GM12878 (cell line): ENCODE measurements around the gene SMAD1. TPM values are rescaled to one million over a fixed set of nuclear protein-coding genes. Genes with fewer than 3 reads are reported as not detected.

Experiments used
- ATAC-seq: fragments of 200-7000 bp; cut with Tn5 transposase; 3 replicates; pipeline ENCODE4 v1.9.1; 2020; ENCODE audit warnings: mild to moderate bottlenecking, moderate library complexity
- BruUV-seq: library from RNA; stranded (reverse); fragments of 400-500 nt; replicated peaks from 2 replicates; lab custom pipeline; 2021; lab: Mats Ljungman, UMichigan
- CTCF ChIA-PET: fragments of 300-600 bp; sonication (Branson Sonifier 250); formaldehyde crosslinking; extraction: SDS; loops from one replicate; lab custom pipeline; 2021; ENCODE audit warnings: inconsistent platforms; lab: Yijun Ruan, JAX
- POLR2A ChIA-PET: fragments of 350-600 bp; formaldehyde crosslinking; extraction: SDS; loops from one replicate; lab custom pipeline; 2021; ENCODE audit warnings: inconsistent platforms; lab: Charles Lee
- RAD21 ChIA-PET: fragments of 300-600 bp; sonication (Branson Sonifier 250); formaldehyde crosslinking; loops from one replicate; lab custom pipeline; 2023; ENCODE audit warnings: antibody characterized with exemption; ENCODE audit not compliant: unreplicated experiment; lab: Charles Lee
- SMC1A ChIA-PET: fragments of 300-600 bp; sonication (Branson Sonifier 250); formaldehyde crosslinking; loops from one replicate; lab custom pipeline; 2023; ENCODE audit not compliant: unreplicated experiment, uncharacterized antibody; lab: Charles Lee
- DNase-seq: peaks from one replicate; pipeline ENCODE4 v3.0.0-alpha.2; 2011; ENCODE audit warnings: low read depth, low spot score
- FAIRE-seq: peaks from 3 replicates; lab custom pipeline; 2011; peaks lifted over from hg19 to GRCh38; lab: Jason Lieb, UNC
- H2AFZ ChIP-seq: 2 replicates; pipeline ENCODE4 v1.6.0; 2011; ENCODE audit warnings: low read depth, low read length, control low read depth; ENCODE audit not compliant: control insufficient read depth
- H3K27ac ChIP-seq: 2 replicates; pipeline ENCODE4 v1.5.1; 2011; ENCODE audit warnings: control low read depth; ENCODE audit not compliant: control insufficient read depth, insufficient read depth
- H3K27me3 ChIP-seq, 2 experiments: replicated peaks in 1 of 2; 2 replicates each; pipeline versions ENCODE4 v1.6.0 to v1.6.1; 2011; ENCODE audit warnings: low read length in 1 of 2; ENCODE audit not compliant: control insufficient read depth in 2 of 2, insufficient read depth in 2 of 2
- H3K36me3 ChIP-seq, 2 experiments: 2 replicates each; pipeline ENCODE4 v1.5.1; 2011; ENCODE audit warnings: low read length in 1 of 2; ENCODE audit not compliant: control insufficient read depth in 2 of 2, insufficient read depth in 2 of 2
- H3K4me1 ChIP-seq: 2 replicates; pipeline ENCODE4 v1.6.1; 2011; ENCODE audit warnings: mild to moderate bottlenecking, low read length, moderate library complexity, mixed read lengths; ENCODE audit not compliant: control insufficient read depth, insufficient read depth
- H3K4me2 ChIP-seq: 2 replicates; pipeline ENCODE4 v1.6.0; 2011; ENCODE audit warnings: control low read depth; ENCODE audit not compliant: control insufficient read depth, insufficient read depth
- H3K4me3 ChIP-seq: fragments of 200-600 bp; sonication (generic); 2 replicates; pipeline ENCODE4 v1.5.1; 2016
- H3K79me2 ChIP-seq: 2 replicates; pipeline ENCODE4 v1.6.0; 2011; ENCODE audit warnings: low read length; ENCODE audit not compliant: control insufficient read depth, insufficient read depth
- H3K9ac ChIP-seq: 2 replicates; pipeline ENCODE4 v1.8.0; 2011; ENCODE audit warnings: low read length, control low read depth, mixed read lengths; ENCODE audit not compliant: control insufficient read depth, insufficient read depth
- H3K9me3 ChIP-seq: replicated peaks from 3 replicates; pipeline ENCODE4 v1.5.1; 2011; ENCODE audit warnings: mild to moderate bottlenecking, low read length; ENCODE audit not compliant: control insufficient read depth, insufficient read depth
- H4K20me1 ChIP-seq: 2 replicates; pipeline ENCODE4 v1.6.0; 2011; ENCODE audit not compliant: control insufficient read depth, insufficient read depth
- ATF7 ChIP-seq: fragments of 450-650 bp; IDR thresholded peaks from 2 replicates; pipeline ENCODE4 v1.6.1; 2016; ENCODE audit warnings: low read depth, mild to moderate bottlenecking
- CBX3 ChIP-seq: fragments of 200-600 bp; sonication (generic); IDR thresholded peaks from 2 replicates; pipeline ENCODE4 v1.6.1; 2016; ENCODE audit warnings: low read depth, borderline replicate concordance
- MEF2B ChIP-seq: fragments of 450-650 bp; IDR thresholded peaks from 2 replicates; pipeline ENCODE4 v1.6.1; 2018; ENCODE audit warnings: mild to moderate bottlenecking, moderate library complexity; ENCODE audit not compliant: partially characterized antibody, poor library complexity, severe bottlenecking
- MTA3 ChIP-seq: IDR thresholded peaks from 2 replicates; pipeline ENCODE4 v1.6.1; 2012; ENCODE audit warnings: low read length, inconsistent platforms, borderline replicate concordance
- RAD51 ChIP-seq: fragments of 450-650 bp; IDR thresholded peaks from 2 replicates; pipeline ENCODE4 v1.6.1; 2016; ENCODE audit warnings: moderate library complexity, mild to moderate bottlenecking, inconsistent platforms
- RB1 ChIP-seq: fragments of 450-650 bp; formaldehyde crosslinking; IDR thresholded peaks from 2 replicates; pipeline ENCODE4 v1.6.1; 2017; ENCODE audit warnings: mild to moderate bottlenecking, borderline replicate concordance
- SIX5 ChIP-seq: IDR thresholded peaks from 2 replicates; pipeline ENCODE4 v1.6.1; 2011; ENCODE audit warnings: mild to moderate bottlenecking, low read depth, low read length, moderate library complexity; ENCODE audit not compliant: severe bottlenecking
- SPI1 ChIP-seq: IDR thresholded peaks from 2 replicates; pipeline ENCODE4 v1.6.1; 2011; ENCODE audit warnings: low read depth, mild to moderate bottlenecking, low read length, moderate library complexity, borderline replicate concordance; ENCODE audit not compliant: insufficient read depth
- YBX1 ChIP-seq: fragments of 450-650 bp; IDR thresholded peaks from 2 replicates; pipeline ENCODE4 v1.6.1; 2016; ENCODE audit warnings: antibody characterized with exemption
- ZBTB40 ChIP-seq: fragments of 450-650 bp; IDR thresholded peaks from 2 replicates; pipeline ENCODE4 v1.6.1; 2016; ENCODE audit warnings: mild to moderate bottlenecking, moderate library complexity, borderline replicate concordance
- WGBS: methylation state at CpG from one replicate; pipeline ENCODE4 v1.1.6; 2016; ENCODE audit warnings: low lambda C conversion rate; ENCODE audit not compliant: insufficient replicate concordance, insufficient coverage; ENCODE audit errors: missing lambda C conversion rate; 5-methylcytosine and 5-hydroxymethylcytosine counted together
- in situ Hi-C: fragments of 300-500 bp; cut with MboI; formaldehyde crosslinking; loops from 9 replicates; pipeline ENCODE4 v1.14.3; 2018; ENCODE audit warnings: mixed read lengths
- intact Hi-C: fragments of 100-400 bp; cut with micrococcal nuclease; formaldehyde crosslinking; loops from one replicate; pipeline ENCODE4 v1.14.2; 2022; ENCODE audit not compliant: unreplicated experiment
- polyA plus RNA-seq, 11 experiments: library from polyadenylated mRNA; depleted of rRNA in 4 of 11; unstranded in 6 of 11; stranded (reverse) in 5 of 11; fragments of >200 nt; fragmentation: Nextera tagmentation in 4 of 11; fragmentation: Illumina TruSeq in 1 of 11; extraction: Ambion mirVana in 4 of 11; extraction: Trizol in 1 of 11; gene quantifications; 1 replicate in 1 of 11; 2 replicates in 10 of 11; pipeline versions ENCODE4 v1.2.1 to v1.2.3, GENCODE V29; 2011 to 2016; ENCODE audit warnings: inconsistent platforms in 2 of 11, missing spikeins in 2 of 11, low read depth in 1 of 11
- total RNA-seq, 4 experiments: library from RNA; depleted of rRNA in 3 of 4; stranded (reverse); fragments of >200 nt in 3 of 4; fragmentation: Illumina TruSeq in 1 of 4; extraction: Trizol in 1 of 4; gene quantifications; 2 replicates each; pipeline versions ENCODE4 v1.2.1 to v1.2.3, GENCODE V29; 2013 to 2021

The SMAD1 gene
- total and polyA plus RNA-seq, 10 of the 15 experiments (the other 5 are each of a cell fraction or from before 2014, with no cell fraction given), result 0.29 to 17.5 (median 13.6) TPM

GRCh38 chr4:145563293-145563985 is 81.8 kb downstream of the SMAD1 start:
- in situ Hi-C loops, result no loop called here
- H3K36me3 ChIP-seq, result no peaks in the 10 kb centered on the region
- ChIA-PET POLR2A (no interaction called here), SMC1A (interaction anchor here (0.6 to 1.5 kb wide), 4 partner anchors 9 to 329 kb away, joined by 3 to 5 read pairs (median 3); no protein-coding TSS in a partner anchor), CTCF (interaction anchor here (0.7 to 1.1 kb wide), 3 partner anchors 53 to 329 kb away, joined by 3 read pairs; no protein-coding TSS in a partner anchor), RAD21 (interaction anchor here (1.1 kb wide), 1 partner anchor 46 kb away, joined by 4 read pairs; no protein-coding TSS in a partner anchor)
- no peaks in the 10 kb centered on the region for H4K20me1 ChIP-seq
- no peaks in the 10 kb centered on the region for H3K27me3 ChIP-seq
- no peak for ATAC-seq
- H2AFZ ChIP-seq, result no peak overlapping the region
- WGBS, result 69% methylated on average over 7 of the region's 7 CpGs
- no peak for TF ChIP-seq YBX1
- no peak for FAIRE-seq
- no peak for DNase-seq
- H3K9ac ChIP-seq, result no peak overlapping the region
- no peak overlapping the region for H3K4me2 ChIP-seq
- intact Hi-C loops, result no loop called here
- H3K4me3 ChIP-seq, result no peak overlapping the region
- no peaks in the 10 kb centered on the region for H3K79me2 ChIP-seq
- no peak overlapping the region for H3K27ac ChIP-seq
- H3K4me1 ChIP-seq, result no peaks in the 10 kb centered on the region; the same call in 1 of the 2 replicates
- no TSS peak for BruUV-seq
- no peaks in the 10 kb centered on the region; the same call in 2 of the 3 replicates for H3K9me3 ChIP-seq

- ChIA-PET RAD21 (interaction anchor here (0.8 kb wide), 1 partner anchor 52 kb away, joined by 3 read pairs; no protein-coding TSS in a partner anchor), SMC1A (interaction anchor here (1.2 to 1.5 kb wide), 2 partner anchors 9 to 12 kb away, joined by 3 to 6 read pairs; no protein-coding TSS in a partner anchor), CTCF (interaction anchor here (1.0 to 1.5 kb wide), 2 partner anchors 46 to 127 kb away, joined by 3 to 4 read pairs; no protein-coding TSS in a partner anchor), POLR2A (no interaction called here)
- no peak overlapping the region for H3K9ac ChIP-seq
- H3K27ac ChIP-seq, result no peak overlapping the region
- no peak overlapping the region for H2AFZ ChIP-seq
- no peaks in the 10 kb centered on the region for H3K27me3 ChIP-seq
- no peaks in the 10 kb centered on the region for H3K36me3 ChIP-seq
- H3K9me3 ChIP-seq, result no peaks in the 10 kb centered on the region; the same call in 2 of the 3 replicates
- DNase-seq (no peak), ATAC-seq (no peak), FAIRE-seq (no peak)
- H3K4me2 ChIP-seq, result no peak overlapping the region
- in situ Hi-C loops, result no loop called here
- no peaks in the 10 kb centered on the region for H3K79me2 ChIP-seq
- no peaks in the 10 kb centered on the region for H4K20me1 ChIP-seq
- intact Hi-C loops, result no loop called here
- no peak overlapping the region for H3K4me3 ChIP-seq
- no peaks in the 10 kb centered on the region; the same call in 1 of the 2 replicates for H3K4me1 ChIP-seq
- 57% methylated on average over 2 of the region's 2 CpGs for WGBS
- BruUV-seq, result no TSS peak
- TF ChIP-seq MEF2B, result no peak
- no peak for TF ChIP-seq RAD51
- no peak for TF ChIP-seq ZBTB40
- no peak for TF ChIP-seq SIX5
- TF ChIP-seq SPI1, result no peak
- TF ChIP-seq MTA3, result no peak
- no peak for TF ChIP-seq CBX3
- no peak for TF ChIP-seq RB1
- no peak for TF ChIP-seq ATF7
Observed at GRCh38 chr4:145564540-145564939, 82.9 kb downstream of the SMAD1 start.
